ENCODE data around the gene OPN1MW3.
"Not testable (repeated sequence)": the region's sequence is repeated elsewhere in the genome, so short reads cannot be mapped to it uniquely, and the experiment has no call there.

Gene OPN1MW3

DNA sequence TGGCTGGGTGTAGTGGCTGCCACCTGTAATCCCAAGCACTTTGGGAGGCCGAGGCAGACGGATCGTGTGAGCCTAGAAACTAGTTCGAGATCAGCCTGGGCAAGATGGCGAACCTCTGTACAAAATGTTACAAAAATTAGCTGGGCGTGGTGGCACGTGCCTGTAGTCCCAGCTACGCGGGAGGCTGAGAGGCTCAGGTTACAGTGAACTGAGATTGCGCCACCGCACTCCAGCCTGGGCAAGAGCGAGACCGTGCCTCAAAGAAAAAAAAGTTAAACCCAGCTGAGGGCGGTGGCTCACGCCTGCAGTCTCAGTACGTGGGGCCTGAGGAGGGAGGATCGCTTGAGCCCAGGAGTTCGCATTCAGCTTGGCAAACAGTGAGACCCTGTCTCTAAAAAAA is 39.3 kb downstream of the OPN1MW3 start:
- DNase-seq (ENCODE audit: low spot score), result no peak

DNA sequence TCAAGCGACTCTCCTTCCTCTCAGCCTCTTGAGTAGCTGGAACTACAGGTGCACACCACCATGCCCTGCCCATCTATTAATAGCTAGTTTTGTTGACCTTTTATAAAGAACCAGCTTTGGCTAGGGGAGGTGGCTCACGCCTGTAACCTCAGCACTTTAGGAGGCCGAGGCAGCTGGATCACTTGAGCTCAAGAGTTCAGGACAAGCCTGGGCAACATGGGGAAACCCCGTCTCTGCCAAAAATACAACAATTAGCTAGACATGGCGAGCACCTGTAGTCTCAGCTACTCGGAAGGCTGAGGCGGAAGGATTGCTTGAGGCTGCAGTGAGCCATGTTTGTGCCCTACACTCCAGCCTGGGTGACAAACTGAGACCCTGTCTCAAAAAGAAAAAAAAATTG is 40.9 kb downstream of the OPN1MW3 start:
- DNase-seq (ENCODE audit: low spot score), result no peak

DNA sequence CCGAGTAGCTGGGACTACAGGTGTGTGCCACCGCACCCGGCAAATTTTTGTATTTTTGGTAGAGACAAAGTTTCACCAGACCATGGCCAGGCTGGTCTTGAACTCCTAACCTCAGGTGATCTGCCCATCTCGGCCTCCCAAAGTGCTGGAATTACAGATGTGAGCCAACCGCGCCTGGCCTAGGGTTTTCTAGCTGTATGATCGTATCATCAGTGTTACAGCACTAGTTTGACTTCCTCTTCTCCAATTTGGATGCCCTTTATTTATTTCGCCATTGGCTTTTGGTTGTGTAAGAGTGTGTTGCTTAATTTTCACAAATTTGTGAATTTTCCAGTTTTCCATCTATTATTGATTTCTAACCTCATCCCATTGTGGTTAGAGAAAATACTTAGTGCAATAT is 43.4 kb downstream of the OPN1MW3 start:
- no peak for DNase-seq (ENCODE audit: low spot score)

DNA sequence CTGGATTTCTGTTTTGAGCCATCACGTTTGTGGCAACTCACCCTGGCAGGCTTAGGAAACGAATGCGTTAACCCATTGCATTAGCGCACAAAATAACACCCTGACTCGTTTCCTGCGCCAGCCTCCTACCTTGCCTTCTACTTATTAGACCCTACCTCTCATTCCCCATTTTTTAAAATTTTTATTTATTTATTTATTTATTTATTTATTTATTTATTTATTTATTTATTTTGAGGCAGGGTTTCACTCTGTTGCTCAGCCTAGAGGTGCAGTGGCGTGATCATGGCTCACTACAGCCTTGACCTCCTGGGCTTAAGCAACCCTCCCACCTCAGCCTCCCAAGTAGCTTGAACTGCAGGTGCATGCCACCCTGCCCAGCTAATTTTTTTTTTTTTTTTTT is 45.6 kb downstream of the OPN1MW3 start:
- DNase-seq (ENCODE audit: low spot score), result not testable (repeated sequence)

DNA sequence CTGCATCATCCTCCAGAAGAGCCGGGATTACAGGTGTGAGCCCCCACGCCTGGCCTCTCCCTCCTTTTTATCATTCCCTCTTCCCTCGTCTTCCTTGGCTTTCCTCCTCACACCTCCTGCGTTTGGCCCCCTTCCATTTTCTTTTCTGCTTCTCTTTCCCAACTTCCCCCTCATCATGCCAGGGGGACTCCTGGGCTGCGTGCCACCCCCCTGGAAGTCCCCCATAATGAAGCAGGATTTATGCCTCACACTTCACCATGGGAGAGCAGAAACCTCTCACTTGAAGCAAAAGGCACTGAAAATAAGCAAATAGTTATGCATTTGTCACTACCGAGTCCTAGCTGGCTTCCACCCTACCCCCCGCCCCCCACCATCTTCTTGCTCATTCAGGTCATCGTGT is 46.1 kb downstream of the OPN1MW3 start:
- no peak for DNase-seq (ENCODE audit: low spot score)

DNA sequence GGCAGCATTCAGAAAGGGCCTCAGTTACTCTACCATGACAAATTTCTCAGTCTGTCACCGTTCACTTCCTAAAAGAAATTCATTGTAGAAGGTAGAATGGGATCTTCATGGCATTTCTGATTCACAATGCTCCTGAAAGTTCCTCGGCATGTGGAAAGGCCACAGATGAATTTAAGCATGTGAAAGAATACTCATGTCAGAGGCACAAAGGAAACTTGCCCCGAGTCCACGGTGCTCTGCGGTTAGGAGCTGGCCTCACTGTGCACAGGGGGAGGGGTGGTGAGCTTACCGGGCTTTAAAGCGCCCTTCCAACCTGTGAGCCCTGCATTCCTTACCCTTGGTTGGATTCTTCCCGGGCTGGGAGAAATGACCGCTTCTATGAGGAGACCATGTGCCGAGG is 47.5 kb downstream of the OPN1MW3 start:
- no peak for DNase-seq (ENCODE audit: low spot score)

DNA sequence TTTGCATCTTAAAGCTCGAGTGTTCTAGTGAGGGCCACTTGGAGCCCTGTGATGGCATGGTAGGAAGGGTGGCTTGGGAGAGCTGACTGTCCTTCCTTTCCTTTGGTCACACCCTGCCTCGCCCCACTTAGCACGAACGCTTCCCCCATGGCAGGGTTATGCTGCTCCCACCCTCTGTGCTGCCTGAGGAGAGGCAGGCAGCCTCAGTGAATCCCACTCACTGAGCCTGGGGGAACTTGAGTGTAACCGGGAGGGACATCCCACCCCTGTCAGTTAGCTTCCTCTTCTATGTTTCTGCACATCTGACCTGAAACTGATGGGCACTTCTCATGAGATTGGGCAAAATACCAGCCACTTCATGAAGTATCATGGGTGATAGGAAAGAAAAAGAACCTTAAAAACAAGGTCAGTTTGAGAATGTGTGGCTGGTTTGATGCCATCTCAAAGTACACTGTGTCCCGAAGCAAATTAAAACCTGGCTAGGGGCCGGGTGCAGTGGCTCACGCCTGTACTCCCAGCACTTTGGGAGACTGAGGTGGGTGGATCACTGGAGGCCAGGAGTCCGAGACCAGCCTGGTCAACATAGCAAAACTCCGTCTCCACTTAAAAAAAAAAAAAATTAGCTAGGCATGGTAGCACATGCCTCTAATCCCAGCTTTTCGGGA is 48.3 kb downstream of the OPN1MW3 start:
- no peak for DNase-seq (ENCODE audit: low spot score)

DNA sequence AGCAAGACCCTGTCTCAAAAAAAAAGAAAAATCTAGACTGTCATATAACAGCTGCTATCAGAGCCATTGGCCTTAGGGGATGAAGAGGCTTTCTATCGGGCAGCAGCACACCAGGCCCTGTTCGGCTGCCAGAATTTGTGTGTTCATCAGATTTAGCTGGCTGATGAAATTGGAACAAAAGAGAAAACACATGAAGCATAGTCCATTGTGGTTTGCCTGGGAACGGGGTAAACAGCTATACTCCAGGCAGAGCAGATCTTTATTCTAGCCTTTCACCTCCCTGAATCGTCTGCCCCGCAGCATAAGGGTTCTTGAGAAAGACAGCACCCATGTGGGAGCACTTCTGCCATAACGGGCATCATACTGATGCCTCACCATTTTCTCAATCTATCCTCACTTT is 49.8 kb downstream of the OPN1MW3 start:
- DNase-seq (ENCODE audit: low spot score), result no peak

DNA sequence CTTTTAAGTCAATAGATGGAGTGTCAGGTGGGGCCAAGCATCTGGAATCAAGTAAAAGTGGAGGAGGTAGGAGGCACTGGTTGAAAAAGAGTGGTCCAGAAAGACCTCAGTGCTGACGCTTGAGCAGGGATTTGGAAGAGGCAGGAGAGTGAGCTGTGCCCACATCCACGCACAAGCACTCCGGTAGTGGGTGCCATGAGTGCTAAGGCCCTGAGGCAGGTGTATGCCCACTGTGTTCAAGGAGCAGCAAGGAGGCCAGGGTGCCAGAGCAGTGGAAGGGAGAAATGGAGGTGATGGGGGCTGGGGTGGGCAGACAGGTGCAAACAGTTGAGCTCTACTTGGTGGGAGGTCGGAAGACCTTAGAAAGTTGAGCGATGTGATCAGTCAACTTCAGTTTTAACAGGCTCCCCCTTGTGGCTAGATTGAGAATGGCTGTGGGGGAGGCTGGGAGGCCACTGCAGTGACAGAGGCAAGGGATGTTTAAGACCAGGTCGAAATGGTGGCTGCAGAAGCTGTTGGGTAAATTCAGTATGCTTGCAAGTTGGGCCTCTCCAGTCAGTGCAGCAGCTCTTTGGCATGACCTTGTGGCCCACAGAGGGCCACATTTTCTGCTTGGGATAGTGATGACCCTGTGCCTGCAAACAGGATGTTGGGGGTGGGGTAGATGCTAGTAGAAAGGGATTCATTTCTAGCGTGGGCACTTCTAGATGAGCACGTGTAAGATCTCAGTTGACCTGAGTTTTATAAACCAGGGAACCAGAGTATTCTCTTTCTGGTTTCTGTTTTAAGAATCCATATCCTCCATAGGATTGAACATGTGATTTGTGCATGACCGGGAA is 50.9 kb downstream of the OPN1MW3 start:
- DNase-seq (ENCODE audit: low spot score), result peak; percentile 38

DNA sequence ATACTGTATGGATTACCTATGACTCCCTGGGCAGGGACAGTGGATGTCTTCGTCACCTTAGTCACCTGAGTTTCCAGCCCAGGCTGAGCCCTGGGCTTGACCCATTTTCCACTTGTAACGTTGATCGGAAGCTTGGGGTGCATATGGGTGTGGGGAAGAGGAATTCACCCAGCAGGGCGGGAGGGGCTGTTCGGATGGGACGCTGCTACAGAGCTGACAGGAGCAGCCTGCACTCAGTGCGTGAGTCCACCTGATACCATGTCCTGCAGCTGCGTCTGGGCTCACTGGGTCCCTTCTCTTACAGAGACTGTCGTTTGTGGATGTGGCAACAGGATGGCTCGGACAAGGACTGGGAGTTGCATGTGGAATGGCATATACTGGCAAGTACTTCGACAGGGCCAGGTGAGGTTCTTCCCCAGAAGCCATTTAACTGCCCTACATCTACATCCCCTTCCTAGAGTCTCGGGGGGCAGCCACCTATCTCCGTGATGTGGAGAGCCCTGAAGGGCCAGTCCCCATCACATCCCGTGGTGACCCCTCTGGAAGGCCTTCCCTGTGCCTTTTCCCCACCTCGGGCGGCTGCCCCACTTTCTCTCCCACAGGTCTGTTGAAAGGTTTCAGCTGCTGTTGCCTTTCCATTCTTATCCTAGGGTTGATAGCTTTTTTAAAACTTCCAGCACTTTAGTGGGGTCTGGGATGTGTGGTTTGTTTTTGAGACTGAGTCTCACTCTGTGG is 51.8 kb downstream of the OPN1MW3 start:
- DNase-seq (ENCODE audit: low spot score), result no peak

DNA sequence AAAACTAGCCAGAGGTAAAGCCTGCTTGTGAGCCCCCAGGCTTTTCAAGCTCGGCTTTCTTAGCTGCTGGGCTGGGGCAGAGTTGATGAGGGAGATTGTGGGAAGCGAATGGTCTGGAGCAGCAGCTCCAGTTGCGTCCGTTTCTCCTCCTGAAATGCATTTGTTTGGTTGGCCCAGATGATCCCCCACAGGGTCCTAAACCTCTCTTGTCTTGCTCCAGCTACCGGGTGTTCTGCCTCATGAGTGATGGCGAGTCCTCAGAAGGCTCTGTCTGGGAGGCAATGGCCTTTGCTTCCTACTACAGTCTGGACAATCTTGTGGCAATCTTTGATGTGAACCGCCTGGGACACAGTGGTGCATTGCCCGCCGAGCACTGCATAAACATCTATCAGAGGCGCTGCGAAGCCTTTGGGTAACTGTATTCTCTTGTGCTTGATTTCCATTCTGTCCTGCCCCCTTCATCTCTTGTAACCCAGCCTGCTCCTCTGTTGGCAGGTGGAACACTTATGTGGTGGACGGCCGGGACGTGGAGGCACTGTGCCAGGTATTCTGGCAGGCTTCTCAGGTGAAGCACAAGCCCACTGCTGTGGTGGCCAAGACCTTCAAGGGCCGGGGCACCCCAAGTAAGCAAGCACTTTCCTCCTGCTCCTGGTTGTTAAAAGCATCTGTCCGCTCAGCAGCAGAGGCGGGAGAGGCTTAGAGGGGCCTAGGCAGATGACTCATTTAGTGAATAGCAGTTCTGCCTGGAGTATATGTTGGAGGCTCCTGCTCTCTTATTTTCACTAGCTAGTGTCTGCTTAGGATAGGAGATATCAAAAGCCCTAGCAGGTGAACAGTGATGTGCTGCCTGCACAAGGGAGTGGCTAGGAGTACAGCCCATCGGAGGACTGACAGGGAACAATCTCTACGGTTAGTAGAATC is 53.5 kb downstream of the OPN1MW3 start:
- no peak for DNase-seq (ENCODE audit: low spot score)

DNA sequence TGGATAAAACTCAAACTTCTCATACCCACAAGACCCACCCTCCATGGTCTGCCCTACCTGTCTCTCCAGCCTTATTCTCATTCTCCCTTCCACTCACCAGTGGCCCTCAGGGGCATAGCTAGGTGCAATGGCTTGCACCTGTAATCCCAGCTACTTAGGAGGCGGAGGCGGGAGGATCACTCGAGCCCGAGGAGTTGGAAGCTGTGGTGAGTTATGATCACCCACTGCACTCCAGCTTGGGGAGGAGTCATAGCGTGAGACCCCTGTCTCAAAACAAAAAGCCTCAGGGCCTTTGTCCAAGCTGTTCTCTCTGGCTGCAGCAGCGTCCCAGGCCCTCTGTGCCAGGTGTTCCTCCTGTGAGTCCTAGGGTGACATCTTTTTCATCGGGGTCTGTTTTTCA is 54.7 kb downstream of the OPN1MW3 start:
- DNase-seq (ENCODE audit: low spot score), result no peak

DNA sequence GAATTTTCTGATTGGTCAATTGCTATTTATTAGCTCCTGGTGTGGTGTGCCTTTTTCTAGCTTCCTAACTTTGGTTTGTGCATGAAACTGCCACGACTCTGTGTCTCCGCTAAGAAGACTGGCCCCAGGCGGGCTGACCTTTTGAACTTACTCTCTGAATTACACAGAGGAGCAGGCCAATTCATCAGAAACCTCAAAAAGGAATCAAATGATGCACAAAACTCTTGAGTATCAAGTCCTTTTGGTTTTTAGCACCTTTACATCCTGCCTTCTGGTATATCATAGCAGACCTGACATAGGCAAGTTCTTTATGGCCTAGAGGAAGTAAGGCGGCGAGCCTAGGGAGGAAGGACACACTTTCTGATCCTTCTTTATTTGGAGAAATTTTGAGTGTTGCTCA is 55.8 kb downstream of the OPN1MW3 start:
- no peak for DNase-seq (ENCODE audit: low spot score)

DNA sequence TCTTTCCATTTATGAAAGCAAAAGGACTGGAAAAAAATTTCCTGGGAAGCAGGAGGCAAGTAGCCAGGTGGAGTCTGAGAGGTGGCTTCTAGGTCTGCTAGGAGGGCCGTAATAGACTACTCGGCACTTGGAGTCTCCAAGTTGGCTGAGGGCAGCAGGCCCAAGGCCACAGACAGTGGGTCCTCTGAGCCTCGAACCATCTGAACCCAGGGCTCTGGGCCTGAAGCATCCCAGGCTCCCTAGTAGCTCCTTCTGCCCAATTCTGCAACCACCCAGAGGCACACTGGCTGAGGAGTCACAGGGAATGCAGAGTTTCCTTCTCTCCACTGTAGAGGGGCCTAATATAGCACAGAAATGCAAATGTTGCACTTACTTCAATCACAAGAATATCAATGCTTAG is 58.0 kb downstream of the OPN1MW3 start:
- no peak for DNase-seq (ENCODE audit: low spot score)

DNA sequence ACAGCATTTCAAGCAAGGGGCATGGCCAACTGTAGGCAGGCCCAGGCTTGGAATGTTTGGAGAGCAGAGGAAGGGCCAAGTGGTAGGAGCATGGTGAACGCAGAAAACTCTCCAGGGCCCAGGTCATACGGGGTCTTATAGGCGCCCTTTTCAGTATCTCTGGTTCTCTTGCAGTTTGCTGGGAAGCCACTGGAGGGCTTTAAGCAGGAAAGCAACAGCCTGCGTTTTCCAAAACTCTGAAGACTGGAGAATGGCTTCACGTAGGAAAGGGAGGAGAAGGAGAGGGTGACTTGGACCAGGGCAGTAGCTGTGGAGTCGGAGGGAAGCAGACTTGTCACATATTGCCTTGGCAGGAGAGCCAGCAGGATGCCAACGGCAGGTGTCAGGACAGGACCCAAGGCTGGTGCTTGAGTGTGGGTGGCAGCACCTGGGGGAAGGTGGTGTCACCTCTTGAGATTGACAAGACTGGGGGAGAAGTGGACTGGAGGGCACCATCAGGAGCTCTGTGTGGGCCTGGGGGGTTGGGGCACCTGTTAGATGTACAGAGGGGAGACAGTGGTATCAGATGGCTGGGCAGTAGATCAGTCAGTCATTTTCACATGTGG is 60.1 kb downstream of the OPN1MW3 start:
- peak; percentile 27 for DNase-seq (ENCODE audit: low spot score)

DNA sequence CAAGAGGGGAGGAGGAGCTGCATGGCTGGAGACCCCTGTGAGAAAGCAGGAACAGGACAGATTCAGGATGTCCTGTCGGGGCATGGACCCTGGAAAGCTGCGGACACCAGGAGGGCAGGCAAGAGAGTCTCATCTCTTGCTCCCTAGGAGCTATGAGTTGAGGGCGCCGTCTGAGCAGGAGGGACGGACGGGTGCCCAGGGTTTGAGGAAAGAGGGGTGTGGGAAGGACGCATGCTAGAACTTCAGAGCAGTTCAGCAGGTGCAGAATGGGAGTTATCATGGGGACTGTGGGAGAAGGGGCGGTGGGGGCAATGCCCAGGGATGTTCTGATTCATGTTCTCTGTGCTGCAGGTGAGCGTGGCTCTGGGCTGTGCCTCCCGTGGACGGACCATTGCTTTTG is 63.0 kb downstream of the OPN1MW3 start:
- no peak for DNase-seq (ENCODE audit: low spot score)

Measured in hepatic stellate cell (primary cell).